HEK293 (cell line): ENCODE measurements around the gene IPO8.

Experiments used
- CTCF ChIA-PET: fragments of 350-600 bp; formaldehyde crosslinking; extraction: SDS; loops from one replicate; lab custom pipeline; 2021; ENCODE audit warnings: antibody characterized with exemption; lab: Yijun Ruan, JAX
- POLR2A ChIA-PET: fragments of 300-600 bp; formaldehyde crosslinking; extraction: SDS; loops from one replicate; lab custom pipeline; 2020; ENCODE audit warnings: antibody characterized with exemption, inconsistent platforms; lab: Yijun Ruan, JAX
- H3K27ac ChIP-seq: fragments of 200-500 bp; sonication (Bioruptor generic); 2 replicates; pipeline ENCODE4 v1.5.1; 2014; ENCODE audit warnings: low read depth, low read length, control low read depth, inconsistent platforms; ENCODE audit errors: extremely low read depth
- H3K36me3 ChIP-seq, 2 experiments: fragments of 200-500 bp in 1 of 2; sonication (Bioruptor generic) in 1 of 2; 1 replicate in 1 of 2; 2 replicates in 1 of 2; pipeline ENCODE4 v1.5.1; 2014 to 2017; ENCODE audit warnings: inconsistent platforms in 2 of 2, low read length in 2 of 2; ENCODE audit not compliant: control insufficient read depth in 2 of 2, insufficient read depth in 1 of 2
- H3K4me1 ChIP-seq: fragments of 200-500 bp; sonication (Bioruptor generic); 2 replicates; pipeline ENCODE4 v1.5.1; 2014; ENCODE audit warnings: mild to moderate bottlenecking, low read length, inconsistent platforms; ENCODE audit not compliant: control insufficient read depth, insufficient read depth
- H3K4me3 ChIP-seq: 2 replicates; pipeline ENCODE4 v1.5.1; 2011; ENCODE audit warnings: low read depth, mild to moderate bottlenecking, control low read depth, low read length, moderate library complexity
- H3K9me3 ChIP-seq: fragments of 200-500 bp; sonication (Bioruptor generic); 2 replicates; pipeline ENCODE4 v1.5.1; 2014; ENCODE audit warnings: low read depth, low read length, inconsistent platforms; ENCODE audit not compliant: control insufficient read depth, insufficient read depth
- CTCF ChIP-seq: fragments of 450-650 bp; formaldehyde crosslinking; IDR thresholded peaks from 2 replicates; pipeline ENCODE4 v1.5.1; 2016; ENCODE audit warnings: missing biosample characterization, missing genetic modification characterization
- EGR2 ChIP-seq: fragments of 450-650 bp; formaldehyde crosslinking; IDR thresholded peaks from 2 replicates; pipeline ENCODE4 v1.5.1; 2016; ENCODE audit warnings: low read depth, missing biosample characterization, missing genetic modification characterization
- OVOL3 ChIP-seq: fragments of 450-650 bp; formaldehyde crosslinking; IDR thresholded peaks from 2 replicates; pipeline ENCODE4 v1.5.1; 2016; ENCODE audit warnings: missing biosample characterization, missing genetic modification characterization
- PRDM10 ChIP-seq: fragments of 450-650 bp; formaldehyde crosslinking; IDR thresholded peaks from 2 replicates; pipeline ENCODE4 v1.5.1; 2016; ENCODE audit warnings: missing biosample characterization, missing genetic modification characterization
- SCRT1 ChIP-seq: fragments of 450-650 bp; formaldehyde crosslinking; IDR thresholded peaks from 2 replicates; pipeline ENCODE4 v1.5.1; 2016; ENCODE audit warnings: missing biosample characterization, missing genetic modification characterization, borderline replicate concordance
- SP7 ChIP-seq: fragments of 450-650 bp; formaldehyde crosslinking; IDR thresholded peaks from 2 replicates; pipeline ENCODE4 v1.5.1; 2016; ENCODE audit warnings: missing biosample characterization, missing genetic modification characterization
- TRIM28 ChIP-seq: IDR thresholded peaks from 2 replicates; pipeline ENCODE4 v1.6.1; 2011; ENCODE audit warnings: low read length, control low read depth, borderline replicate concordance
- YY2 ChIP-seq: fragments of 450-650 bp; formaldehyde crosslinking; IDR thresholded peaks from 2 replicates; pipeline ENCODE4 v1.5.1; 2016; ENCODE audit warnings: missing biosample characterization, missing genetic modification characterization
- ZBTB44 ChIP-seq: fragments of 450-650 bp; IDR thresholded peaks from 2 replicates; pipeline ENCODE4 v1.5.1; 2018; ENCODE audit warnings: missing biosample characterization, mild to moderate bottlenecking, missing genetic modification characterization
- ZBTB8A ChIP-seq: fragments of 450-650 bp; formaldehyde crosslinking; IDR thresholded peaks from 2 replicates; pipeline ENCODE4 v1.5.1; 2016; ENCODE audit warnings: missing biosample characterization, missing genetic modification characterization
- ZNF114 ChIP-seq: fragments of 450-650 bp; formaldehyde crosslinking; IDR thresholded peaks from 2 replicates; pipeline ENCODE4 v1.5.0; 2017; ENCODE audit warnings: missing biosample characterization, missing genetic modification characterization
- ZNF132 ChIP-seq: fragments of 450-650 bp; formaldehyde crosslinking; IDR thresholded peaks from 2 replicates; pipeline ENCODE4 v1.5.1; 2017; ENCODE audit warnings: missing biosample characterization, missing genetic modification characterization, borderline replicate concordance
- ZNF202 ChIP-seq: fragments of 450-650 bp; formaldehyde crosslinking; IDR thresholded peaks from 2 replicates; pipeline ENCODE4 v1.5.1; 2016; ENCODE audit warnings: missing biosample characterization, missing genetic modification characterization, borderline replicate concordance
- ZNF274 ChIP-seq, 2 experiments: fragments of 200-500 bp in 1 of 2; fragments of 450-650 bp in 1 of 2; sonication (Bioruptor generic) in 1 of 2; formaldehyde crosslinking in 1 of 2; IDR thresholded peaks; 2 replicates each; pipeline versions ENCODE4 v1.5.1 to v1.6.1; 2014 to 2016; ENCODE audit warnings: borderline replicate concordance in 1 of 2, inconsistent platforms in 1 of 2, low read length in 1 of 2, missing biosample characterization in 1 of 2, missing genetic modification characterization in 1 of 2
- ZNF280D ChIP-seq: fragments of 450-650 bp; formaldehyde crosslinking; IDR thresholded peaks from 2 replicates; pipeline ENCODE4 v1.5.1; 2016; ENCODE audit warnings: missing biosample characterization, missing genetic modification characterization
- ZNF324 ChIP-seq: fragments of 450-650 bp; formaldehyde crosslinking; IDR thresholded peaks from 2 replicates; pipeline ENCODE4 v1.5.1; 2016; ENCODE audit warnings: missing biosample characterization, missing genetic modification characterization
- ZNF426 ChIP-seq: fragments of 450-650 bp; formaldehyde crosslinking; IDR thresholded peaks from 2 replicates; pipeline ENCODE4 v1.5.1; 2017; ENCODE audit warnings: missing biosample characterization, missing genetic modification characterization, mild to moderate bottlenecking, inconsistent platforms, moderate library complexity
- ZNF596 ChIP-seq: fragments of 450-650 bp; IDR thresholded peaks from 2 replicates; pipeline ENCODE4 v1.5.0; 2018; ENCODE audit warnings: missing biosample characterization, mild to moderate bottlenecking, missing genetic modification characterization, moderate library complexity
- ZNF600 ChIP-seq: fragments of 450-650 bp; formaldehyde crosslinking; IDR thresholded peaks from 2 replicates; pipeline ENCODE4 v1.5.1; 2016; ENCODE audit warnings: missing biosample characterization, missing genetic modification characterization
- ZNF624 ChIP-seq: fragments of 450-650 bp; formaldehyde crosslinking; IDR thresholded peaks from 2 replicates; pipeline ENCODE4 v1.5.1; 2017; ENCODE audit warnings: missing biosample characterization, missing genetic modification characterization
- ZNF677 ChIP-seq: fragments of 450-650 bp; IDR thresholded peaks from 2 replicates; pipeline ENCODE4 v1.5.0; 2018; ENCODE audit warnings: missing biosample characterization, mild to moderate bottlenecking, missing genetic modification characterization, moderate library complexity
- ZNF704 ChIP-seq: fragments of 450-650 bp; formaldehyde crosslinking; IDR thresholded peaks from 2 replicates; pipeline ENCODE4 v1.5.1; 2016; ENCODE audit warnings: missing biosample characterization, missing genetic modification characterization
- ZNF707 ChIP-seq: fragments of 450-650 bp; formaldehyde crosslinking; IDR thresholded peaks from 2 replicates; pipeline ENCODE4 v1.5.1; 2016; ENCODE audit warnings: missing biosample characterization, missing genetic modification characterization
- ZNF843 ChIP-seq: fragments of 450-650 bp; formaldehyde crosslinking; IDR thresholded peaks from 2 replicates; pipeline ENCODE4 v1.5.1; 2016; ENCODE audit warnings: missing biosample characterization, missing genetic modification characterization
- ZXDB ChIP-seq: fragments of 450-650 bp; formaldehyde crosslinking; IDR thresholded peaks from 2 replicates; pipeline ENCODE4 v1.5.1; 2016; ENCODE audit warnings: missing biosample characterization, missing genetic modification characterization

Gene IPO8

GRCh38 chr12:30695199-30696102, at the start of gene IPO8:
Gene IPO8, minus strand, starts transcription at chr12:30695869. Its CDS starts 222 bp downstream, at chr12:30695647.
- POLR2A ChIA-PET = interaction anchor here (0.6 to 2.1 kb wide), 6 partner anchors 16 to 1320 kb away, joined by 3 to 23 read pairs (median 4); partner anchors contain the start of gene CAPRIN2
- no peaks in the 10 kb centered on the region for H3K9me3 ChIP-seq
- TF ChIP-seq ZNF274 (IDR thresholded peaks at IDR 0.05; ENCODE audit: low read length) (no peak), ZNF274 (tag by site-specific recombination; IDR thresholded peaks at IDR 0.05; ENCODE audit: borderline replicate concordance) (no peak), OVOL3 (no peak), ZNF114 (tag by site-specific recombination) (no peak), ZNF843 (tag by site-specific recombination) (peak; percentile 60; the same call in 1 of the 2 replicates), ZNF707 (no peak), ZNF704 (no peak), ZNF624 (no peak), ZNF677 (tag by site-specific recombination) (no peak), ZNF426 (no peak), SP7 (tag by site-specific recombination) (peak; percentile 65), ZXDB (tag by site-specific recombination) (peak; percentile 78), ZNF324 (tag by site-specific recombination) (0 out of 2 replicates have a peak, but pooled peaks have one; percentile 31), ZNF202 (tag by site-specific recombination) (no peak), SCRT1 (tag by site-specific recombination) (peak; percentile 48; the same call in 1 of the 2 replicates), EGR2 (tag by site-specific recombination) (peak; percentile 83), ZNF596 (tag by site-specific recombination) (no peak), CTCF (tag by site-specific recombination) (peak; percentile 84), PRDM10 (tag by site-specific recombination) (peak; percentile 61), ZBTB8A (peak; percentile 71; the same call in 1 of the 2 replicates), TRIM28 (no peak), ZNF600 (no peak; the same call in 1 of the 2 replicates), ZNF280D (tag by site-specific recombination) (no peak), YY2 (tag by site-specific recombination) (peak; percentile 100), ZBTB44 (tag by site-specific recombination) (no peak), ZNF132 (tag by site-specific recombination) (no peak)

More at GRCh38 chr12:30695199-30696102, at the start of gene IPO8:
- Histone ChIP-seq H3K4me1 (peaks cover 2% of the 10 kb centered on the region; the same call in 1 of the 2 replicates), H3K4me3 (peak within 1 kb of the TSS; percentile 98), H3K27ac (peak within 1 kb of the TSS; percentile 80), H3K36me3 (no peaks in the 10 kb centered on the region)
- CTCF ChIA-PET = interaction anchor here (0.6 to 0.9 kb wide), 8 partner anchors 32 to 1358 kb away, joined by 3 to 7 read pairs (median 4); no protein-coding TSS in a partner anchor
